ENCODE measurements around the gene UBE2V1.

DNA sequence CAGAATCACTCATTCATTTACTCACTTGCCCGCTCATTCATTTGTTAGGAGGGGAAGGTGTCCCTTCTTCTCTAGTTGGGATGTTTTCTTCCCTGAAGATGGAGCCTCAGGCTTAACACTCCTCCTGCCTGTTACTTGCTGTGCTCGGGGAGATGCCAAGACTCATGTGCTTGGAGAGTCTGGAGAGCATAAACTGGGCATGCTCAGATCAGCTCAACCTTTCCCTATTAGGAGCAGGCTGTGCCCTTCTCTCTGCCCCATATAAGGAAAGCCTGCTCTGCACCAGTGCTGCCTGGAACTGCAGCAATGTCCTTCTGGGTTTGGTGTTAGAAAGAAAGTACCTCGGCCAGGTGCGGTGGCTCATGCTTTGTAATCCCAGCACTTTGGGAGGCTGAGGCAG, 18.0 kb upstream of the UBE2V1 start:
- TF ChIP-seq POLR2A (IDR thresholded peaks at IDR 0.05) = no peak
- TF ChIP-seq, protein P1, sequence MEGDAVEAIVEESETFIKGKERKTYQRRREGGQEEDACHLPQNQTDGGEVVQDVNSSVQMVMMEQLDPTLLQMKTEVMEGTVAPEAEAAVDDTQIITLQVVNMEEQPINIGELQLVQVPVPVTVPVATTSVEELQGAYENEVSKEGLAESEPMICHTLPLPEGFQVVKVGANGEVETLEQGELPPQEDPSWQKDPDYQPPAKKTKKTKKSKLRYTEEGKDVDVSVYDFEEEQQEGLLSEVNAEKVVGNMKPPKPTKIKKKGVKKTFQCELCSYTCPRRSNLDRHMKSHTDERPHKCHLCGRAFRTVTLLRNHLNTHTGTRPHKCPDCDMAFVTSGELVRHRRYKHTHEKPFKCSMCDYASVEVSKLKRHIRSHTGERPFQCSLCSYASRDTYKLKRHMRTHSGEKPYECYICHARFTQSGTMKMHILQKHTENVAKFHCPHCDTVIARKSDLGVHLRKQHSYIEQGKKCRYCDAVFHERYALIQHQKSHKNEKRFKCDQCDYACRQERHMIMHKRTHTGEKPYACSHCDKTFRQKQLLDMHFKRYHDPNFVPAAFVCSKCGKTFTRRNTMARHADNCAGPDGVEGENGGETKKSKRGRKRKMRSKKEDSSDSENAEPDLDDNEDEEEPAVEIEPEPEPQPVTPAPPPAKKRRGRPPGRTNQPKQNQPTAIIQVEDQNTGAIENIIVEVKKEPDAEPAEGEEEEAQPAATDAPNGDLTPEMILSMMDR (IDR thresholded peaks at IDR 0.05) = no peak
